ENCODE measurements around the gene PCNA.

- TF ChIP-seq CTCF (optimal IDR thresholded peaks at IDR 0.05 in 1 of 3, IDR thresholded peaks at IDR 0.05 in 1 of 3, conservative IDR thresholded peaks at IDR 0.05 in 1 of 3; ENCODE audit: extremely low read depth in 1 of 3, insufficient read depth in 2 of 3, low read length in 3 of 3) (no peak), EZH2 (IDR thresholded peaks at IDR 0.05; ENCODE audit: low read length) (no peak)
Measured at GRCh38 chr20:5065166-5065878, 54.4 kb downstream of the PCNA start.

All from keratinocyte (primary cell).